HEK293T (cell line): Measurements from ENCODE around the gene SLC22A12.

Source experiments
- ARNT ChIP-seq: fragments of 450-650 bp; IDR thresholded peaks from 2 replicates; pipeline ENCODE4 v1.6.1; 2017; ENCODE audit warnings: mild to moderate bottlenecking
- BHLHE40 ChIP-seq: fragments of 450-650 bp; IDR thresholded peaks from 2 replicates; pipeline ENCODE4 v1.6.1; 2016; ENCODE audit warnings: mild to moderate bottlenecking, moderate library complexity, borderline replicate concordance
- CTBP1 ChIP-seq: fragments of 450-650 bp; IDR thresholded peaks from 2 replicates; pipeline ENCODE4 v1.6.1; 2016; ENCODE audit warnings: borderline replicate concordance
- ELF4 ChIP-seq: fragments of 450-650 bp; IDR thresholded peaks from 2 replicates; pipeline ENCODE4 v1.6.1; 2017; ENCODE audit warnings: antibody characterized with exemption
- FOXA1 ChIP-seq: fragments of 450-650 bp; IDR thresholded peaks from 2 replicates; pipeline ENCODE4 v1.6.1; 2016; ENCODE audit warnings: mild to moderate bottlenecking
- FOXK2 ChIP-seq: fragments of 450-650 bp; IDR thresholded peaks from 2 replicates; pipeline ENCODE4 v1.6.1; 2016; ENCODE audit warnings: mild to moderate bottlenecking
- FOXM1 ChIP-seq: fragments of 450-650 bp; IDR thresholded peaks from 2 replicates; pipeline ENCODE4 v1.6.1; 2017; ENCODE audit warnings: mild to moderate bottlenecking, borderline replicate concordance
- HDGF ChIP-seq: fragments of 450-650 bp; IDR thresholded peaks from 2 replicates; pipeline ENCODE4 v1.6.1; 2017; ENCODE audit warnings: antibody characterized with exemption, borderline replicate concordance
- L3MBTL2 ChIP-seq: fragments of 450-650 bp; conservative IDR thresholded peaks from 2 replicates; pipeline ENCODE4 v1.6.1; 2016; ENCODE audit warnings: mild to moderate bottlenecking
- NFRKB ChIP-seq: fragments of 450-650 bp; IDR thresholded peaks from 2 replicates; pipeline ENCODE4 v1.6.1; 2016; ENCODE audit warnings: mild to moderate bottlenecking, moderate library complexity
- SP1 ChIP-seq: fragments of 450-650 bp; IDR thresholded peaks from 2 replicates; pipeline ENCODE4 v1.6.1; 2017
- SUZ12 ChIP-seq: fragments of 450-650 bp; IDR thresholded peaks from 2 replicates; pipeline ENCODE4 v1.6.1; 2016; ENCODE audit warnings: mild to moderate bottlenecking
- TARDBP ChIP-seq: fragments of 450-650 bp; IDR thresholded peaks from 2 replicates; pipeline ENCODE4 v1.6.1; 2016
- TF ChIP-seq, protein P1 (sequence below): fragments of 450-650 bp; IDR thresholded peaks from 2 replicates; pipeline ENCODE4 v1.6.1; 2016

GRCh38 chr11:64633555-64634159 is 42.6 kb downstream of the SLC22A12 start:
- no peak for TF ChIP-seq ELF4
- no peak for TF ChIP-seq FOXM1
- TF ChIP-seq FOXK2 = no peak
- no peak for TF ChIP-seq ARNT
- TF ChIP-seq SP1 = no peak
- TF ChIP-seq HDGF = no peak
- no peak for TF ChIP-seq CTBP1
- no peak for TF ChIP-seq BHLHE40
- TF ChIP-seq, protein P1, sequence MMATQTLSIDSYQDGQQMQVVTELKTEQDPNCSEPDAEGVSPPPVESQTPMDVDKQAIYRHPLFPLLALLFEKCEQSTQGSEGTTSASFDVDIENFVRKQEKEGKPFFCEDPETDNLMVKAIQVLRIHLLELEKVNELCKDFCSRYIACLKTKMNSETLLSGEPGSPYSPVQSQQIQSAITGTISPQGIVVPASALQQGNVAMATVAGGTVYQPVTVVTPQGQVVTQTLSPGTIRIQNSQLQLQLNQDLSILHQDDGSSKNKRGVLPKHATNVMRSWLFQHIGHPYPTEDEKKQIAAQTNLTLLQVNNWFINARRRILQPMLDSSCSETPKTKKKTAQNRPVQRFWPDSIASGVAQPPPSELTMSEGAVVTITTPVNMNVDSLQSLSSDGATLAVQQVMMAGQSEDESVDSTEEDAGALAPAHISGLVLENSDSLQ = no peak
- no peak for TF ChIP-seq TARDBP
- no peak for TF ChIP-seq FOXA1
- no peak for TF ChIP-seq SUZ12
- TF ChIP-seq NFRKB = no peak
- no peak for TF ChIP-seq L3MBTL2
